ENCODE data around the gene WWP2.
"Not testable (repeated sequence)": the region's sequence is repeated elsewhere in the genome, so short reads cannot be mapped to it uniquely, and the experiment has no call there.

The WWP2 gene

GRCh38 chr16:69930117-69930776 lies 168.1 kb downstream of the WWP2 start:
- DNase-seq = peak; percentile 60

GRCh38 chr16:69931631-69932030 lies 169.5 kb downstream of the WWP2 start:
- no peak for DNase-seq

GRCh38 chr16:69932228-69932627 lies 170.1 kb downstream of the WWP2 start:
- DNase-seq = no peak

- DNase-seq = no peak
Measured at GRCh38 chr16:69932691-69933392, 170.7 kb downstream of the WWP2 start.

GRCh38 chr16:69934044-69934443 lies 171.9 kb downstream of the WWP2 start:
- no peak for DNase-seq

- DNase-seq = no peak
Measured at GRCh38 chr16:69934751-69935150, 172.6 kb downstream of the WWP2 start.

- no peak for DNase-seq
Measured at GRCh38 chr16:69935278-69935711, 173.2 kb downstream of the WWP2 start.

GRCh38 chr16:69935740-69936139 lies 173.6 kb downstream of the WWP2 start:
- no peak for DNase-seq

- DNase-seq = no peak
Measured at GRCh38 chr16:69936252-69936651, 174.1 kb downstream of the WWP2 start.

GRCh38 chr16:69936751-69937211 lies 174.6 kb downstream of the WWP2 start:
- DNase-seq = no peak

- no peak for DNase-seq
Measured at GRCh38 chr16:69937465-69937951, 175.4 kb downstream of the WWP2 start.

GRCh38 chr16:69938981-69939820 lies 177.1 kb downstream of the WWP2 start:
- DNase-seq = no peak

GRCh38 chr16:69939821-69940585 lies 177.9 kb downstream of the WWP2 start:
- no peak for DNase-seq

GRCh38 chr16:69940676-69941075 lies 178.5 kb downstream of the WWP2 start:
- no peak for DNase-seq

- DNase-seq = no peak
Measured at GRCh38 chr16:69941251-69942098, 179.3 kb downstream of the WWP2 start.

- no peak for DNase-seq
Measured at GRCh38 chr16:69942099-69942491, 180.0 kb downstream of the WWP2 start.

GRCh38 chr16:69942627-69943170 lies 180.6 kb downstream of the WWP2 start:
- no peak for DNase-seq

GRCh38 chr16:69943241-69944036 lies 181.3 kb downstream of the WWP2 start:
- DNase-seq = not testable (repeated sequence)

GRCh38 chr16:69950411-69950810 lies 188.3 kb downstream of the WWP2 start:
- not testable (repeated sequence) for DNase-seq

- DNase-seq = not testable (repeated sequence)
Measured at GRCh38 chr16:69951017-69951671, 189.0 kb downstream of the WWP2 start, which contains the start of gene CLEC18A. Gene CLEC18A, plus strand, starts transcription at chr16:69951334. Its CDS starts 33 bp downstream, at chr16:69951367.

All from stimulated activated CD8-positive, alpha-beta memory T cell treated with anti-CD3 and anti-CD28 coated beads, Interleukin-4, amount 100 ng/mL, for 48 hours (primary cell).